K562 (cell line): ENCODE results near the gene MYLK4. TPM values are rescaled to one million over a fixed set of nuclear protein-coding genes. Genes with fewer than 3 reads are reported as not detected.
A peak's percentile ranks its signal among the peaks of the same experiment; 100 is the strongest.

Source experiments
- ARID2 ChIP-seq: fragments of 450-650 bp; IDR thresholded peaks from 2 replicates; pipeline ENCODE4 v1.6.1; 2017; ENCODE audit warnings: antibody characterized with exemption, mild to moderate bottlenecking
- CCAR2 ChIP-seq: fragments of 200-400 bp; formaldehyde crosslinking; IDR thresholded peaks from 2 replicates; pipeline ENCODE4 v1.6.1; 2017; ENCODE audit warnings: mild to moderate bottlenecking, low read depth, low read length
- CEBPB ChIP-seq: fragments of 450-650 bp; IDR thresholded peaks from 2 replicates; pipeline ENCODE4 v1.6.1; 2016; ENCODE audit warnings: missing genetic modification characterization, missing compliant biosample characterization
- CHAMP1 ChIP-seq: fragments of 450-650 bp; IDR thresholded peaks from 2 replicates; pipeline ENCODE4 v1.6.1; 2016; ENCODE audit warnings: mild to moderate bottlenecking
- CHCHD3 ChIP-seq: fragments of 250-450 bp; sonication (Bioruptor Pico); IDR thresholded peaks from 2 replicates; pipeline ENCODE4 v2.1.2; 2022; ENCODE audit warnings: mild to moderate bottlenecking
- CTCF ChIP-seq, 3 experiments: IDR thresholded peaks in 2 of 3; conservative IDR thresholded peaks in 1 of 3; 2 replicates each; pipeline ENCODE4 v1.5.1; 2011 to 2012; ENCODE audit warnings: low read length in 3 of 3, mild to moderate bottlenecking in 3 of 3, control low read depth in 2 of 3, improper control_type of control experiment in 1 of 3, inconsistent platforms in 1 of 3, low read depth in 1 of 3, mixed read lengths in 1 of 3, moderate library complexity in 1 of 3; ENCODE audit not compliant: insufficient read depth in 2 of 3
- FOXA3 ChIP-seq, 2 experiments: fragments of 450-650 bp in 1 of 2; sonication (generic) in 1 of 2; formaldehyde crosslinking; IDR thresholded peaks in 1 of 2; conservative IDR thresholded peaks in 1 of 2; 2 replicates each; pipeline versions ENCODE4 v1.4.0 to v1.8.0; 2020 to 2022; ENCODE audit warnings: mild to moderate bottlenecking in 2 of 2, missing genetic modification reagents in 1 of 2
- GABPB1 ChIP-seq: sonication (generic); formaldehyde crosslinking; IDR thresholded peaks from 2 replicates; pipeline ENCODE4 v1.8.0; 2022; ENCODE audit warnings: mild to moderate bottlenecking, missing genetic modification reagents
- MAZ ChIP-seq, 2 experiments: fragments of 450-650 bp in 1 of 2; sonication (generic) in 1 of 2; formaldehyde crosslinking; IDR thresholded peaks in 1 of 2; conservative IDR thresholded peaks in 1 of 2; 2 replicates each; pipeline versions ENCODE4 v1.4.0 to v1.5.0; 2020; ENCODE audit warnings: mild to moderate bottlenecking in 1 of 2, missing genetic modification reagents in 1 of 2
- MECOM ChIP-seq: fragments of 250-450 bp; sonication (Bioruptor Pico); IDR thresholded peaks from 2 replicates; pipeline ENCODE4 v1.8.0; 2022; ENCODE audit warnings: inconsistent platforms
- MXD1 ChIP-seq: fragments of 250-450 bp; sonication (Bioruptor Pico); IDR thresholded peaks from 2 replicates; pipeline ENCODE4 v1.8.0; 2021; ENCODE audit warnings: borderline replicate concordance, mild to moderate bottlenecking, moderate library complexity; ENCODE audit not compliant: poor library complexity, severe bottlenecking
- RFX5 ChIP-seq: IDR thresholded peaks from 2 replicates; pipeline ENCODE4 v1.6.1; 2011; ENCODE audit warnings: low read depth, mild to moderate bottlenecking, improper control_type of control experiment, low read length
- RNF2 ChIP-seq: sonication (generic); IDR thresholded peaks from 2 replicates; pipeline ENCODE4 v1.6.1; 2016
- ZFPM2 ChIP-seq: fragments of 250-450 bp; sonication (Bioruptor Pico); IDR thresholded peaks from 2 replicates; pipeline ENCODE4 v1.5.1; 2022; ENCODE audit warnings: mild to moderate bottlenecking
- ZNF263 ChIP-seq: sonication (generic); formaldehyde crosslinking; IDR thresholded peaks from 2 replicates; pipeline ENCODE4 v1.8.0; 2022; ENCODE audit warnings: mild to moderate bottlenecking, missing genetic modification reagents, borderline replicate concordance
- ZNF431 ChIP-seq: sonication (generic); formaldehyde crosslinking; IDR thresholded peaks from 2 replicates; pipeline ENCODE4 v1.8.0; 2022; ENCODE audit warnings: mild to moderate bottlenecking, missing genetic modification reagents
- ZNF583 ChIP-seq: fragments of 250-450 bp; sonication (Bioruptor Pico); IDR thresholded peaks from 2 replicates; pipeline ENCODE4 v1.4.0; 2020
- polyA plus RNA-seq, 8 experiments: library from polyadenylated mRNA; depleted of rRNA in 4 of 8; stranded (reverse) in 5 of 8; unstranded in 3 of 8; fragments of >200 nt; fragmentation: Nextera tagmentation in 2 of 8; fragmentation: Illumina TruSeq in 1 of 8; extraction: Ambion mirVana in 2 of 8; extraction: Trizol in 1 of 8; gene quantifications; 2 replicates each; pipeline versions ENCODE4 v1.2.1 to v1.2.3, GENCODE V29; 2011 to 2014; ENCODE audit warnings: inconsistent platforms in 1 of 8, missing spikeins in 1 of 8
- total RNA-seq, 7 experiments: library from RNA; depleted of rRNA in 6 of 7; stranded (reverse); fragments of >200 nt in 6 of 7; fragmentation: Illumina TruSeq in 2 of 7; extraction: Trizol in 2 of 7; gene quantifications; 2 replicates each; pipeline versions ENCODE4 v1.2.1 to v1.2.3, GENCODE V29; 2011 to 2021; ENCODE audit warnings: low replicate concordance in 1 of 7

Gene MYLK4
- total and polyA plus RNA-seq, 9 of the 15 experiments (the other 6 are each of a cell fraction or from before 2014, with no cell fraction given), result 0.01 to 0.15 (median 0.06) TPM

GRCh38 chr6:2725999-2726567 is 24.6 kb downstream of the MYLK4 start (continued):
- TF ChIP-seq MAZ (CRISPR knock-in tag; conservative IDR thresholded peaks at IDR 0.05 in 1 of 2, IDR thresholded peaks at IDR 0.05 in 1 of 2) (0 out of 4 replicates have a peak, but pooled peaks of 1 of the 2 experiments have one; percentile 40), ZNF263 (CRISPR knock-in tag) (no peak), CCAR2 (no peak), MXD1 (no peak), CHAMP1 (no peak), ZFPM2 (CRISPR knock-in tag) (no peak), CTCF (IDR thresholded peaks at IDR 0.05 in 2 of 3, conservative IDR thresholded peaks at IDR 0.05 in 1 of 3; ENCODE audit: insufficient read depth in 2 of 3, low read depth in 1 of 3, low read length in 3 of 3) (no peak), CHCHD3 (CRISPR knock-in tag) (no peak), MECOM (CRISPR knock-in tag) (no peak), CEBPB (tag) (no peak), RNF2 (0 out of 2 replicates have a peak, but pooled peaks have one; percentile 30), RFX5 (no peak), ARID2 (no peak), GABPB1 (CRISPR knock-in tag) (0 out of 2 replicates have a peak, but pooled peaks have one; percentile 24), ZNF583 (CRISPR knock-in tag) (no peak), FOXA3 (CRISPR knock-in tag; conservative IDR thresholded peaks at IDR 0.05 in 1 of 2, IDR thresholded peaks at IDR 0.05 in 1 of 2) (no peak), ZNF431 (CRISPR knock-in tag) (no peak)
